HEK293T (cell line): Measurements from ENCODE around the gene PITPNC1.

Experiments
- ARNT ChIP-seq: fragments of 450-650 bp; IDR thresholded peaks from 2 replicates; pipeline ENCODE4 v1.6.1; 2017; ENCODE audit warnings: mild to moderate bottlenecking
- BHLHE40 ChIP-seq: fragments of 450-650 bp; IDR thresholded peaks from 2 replicates; pipeline ENCODE4 v1.6.1; 2016; ENCODE audit warnings: mild to moderate bottlenecking, moderate library complexity, borderline replicate concordance
- ELF4 ChIP-seq: fragments of 450-650 bp; IDR thresholded peaks from 2 replicates; pipeline ENCODE4 v1.6.1; 2017; ENCODE audit warnings: antibody characterized with exemption
- FOXK2 ChIP-seq: fragments of 450-650 bp; IDR thresholded peaks from 2 replicates; pipeline ENCODE4 v1.6.1; 2016; ENCODE audit warnings: mild to moderate bottlenecking
- FOXM1 ChIP-seq: fragments of 450-650 bp; IDR thresholded peaks from 2 replicates; pipeline ENCODE4 v1.6.1; 2017; ENCODE audit warnings: mild to moderate bottlenecking, borderline replicate concordance
- HDGF ChIP-seq: fragments of 450-650 bp; IDR thresholded peaks from 2 replicates; pipeline ENCODE4 v1.6.1; 2017; ENCODE audit warnings: antibody characterized with exemption, borderline replicate concordance
- NFRKB ChIP-seq: fragments of 450-650 bp; IDR thresholded peaks from 2 replicates; pipeline ENCODE4 v1.6.1; 2016; ENCODE audit warnings: mild to moderate bottlenecking, moderate library complexity
- SP1 ChIP-seq: fragments of 450-650 bp; IDR thresholded peaks from 2 replicates; pipeline ENCODE4 v1.6.1; 2017
- SUZ12 ChIP-seq: fragments of 450-650 bp; IDR thresholded peaks from 2 replicates; pipeline ENCODE4 v1.6.1; 2016; ENCODE audit warnings: mild to moderate bottlenecking
- TARDBP ChIP-seq: fragments of 450-650 bp; IDR thresholded peaks from 2 replicates; pipeline ENCODE4 v1.6.1; 2016
- ZNF384 ChIP-seq: fragments of 450-650 bp; IDR thresholded peaks from 2 replicates; pipeline ENCODE4 v1.6.1; 2016

GRCh38 chr17:67717192-67717623 is 340.1 kb downstream of the PITPNC1 start:
- TF ChIP-seq FOXK2, result no peak
- no peak for TF ChIP-seq BHLHE40
- TF ChIP-seq ELF4, result no peak
- TF ChIP-seq FOXM1, result no peak
- no peak for TF ChIP-seq ZNF384
- no peak for TF ChIP-seq SP1
- no peak for TF ChIP-seq TARDBP
- no peak for TF ChIP-seq ARNT
- no peak for TF ChIP-seq NFRKB
- TF ChIP-seq SUZ12, result no peak
- TF ChIP-seq HDGF, result no peak
